ENCODE data around the gene DLG2.
A peak's percentile ranks its signal among the peaks of the same experiment; 100 is the strongest.

The DLG2 gene

DNA sequence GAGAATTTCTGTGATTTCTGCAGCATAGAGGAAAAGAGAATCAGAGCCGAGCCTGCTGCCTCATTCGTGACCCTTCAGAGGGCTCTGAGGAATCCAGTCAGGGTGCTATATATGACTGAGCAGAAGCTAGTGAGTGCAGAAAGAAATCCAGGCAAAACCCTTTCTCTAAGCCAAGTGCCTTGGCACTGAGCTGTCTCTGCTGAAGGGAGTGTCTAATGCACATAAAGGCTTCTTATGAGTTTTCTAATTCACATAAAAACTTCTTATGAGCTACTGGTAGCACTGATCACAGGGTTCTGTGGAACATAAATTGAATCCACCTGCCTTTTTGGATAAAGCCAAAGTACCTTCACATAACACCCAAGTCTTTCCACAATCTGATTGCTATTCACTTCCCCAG, 1555.3 kb downstream of the DLG2 start:
- Histone ChIP-seq H3K18ac (ENCODE audit: low read depth in 1 of 2, low read length in 2 of 2) (no peak overlapping the region), H2BK120ac (ENCODE audit: low read depth, low read length) (no peak overlapping the region), H3K4me2 (ENCODE audit: low read length, poor library complexity, severe bottlenecking) (no peak overlapping the region), H4K8ac (ENCODE audit: low read length) (no peak overlapping the region), H3K36me3 (ENCODE audit: control insufficient read depth in 1 of 2, insufficient read depth in 2 of 2, low read depth in 1 of 2, low read length in 2 of 2) (no peaks in the 10 kb centered on the region), H2BK12ac (ENCODE audit: low read length in 2 of 2) (no peak overlapping the region), H3K4me1 (ENCODE audit: control insufficient read depth, insufficient read depth, low read depth, low read length) (no peaks in the 10 kb centered on the region), H3K9me3 (ENCODE audit: control insufficient read depth, low read length) (no peaks in the 10 kb centered on the region), H2BK15ac (ENCODE audit: low read depth, poor library complexity, severe bottlenecking) (no peak overlapping the region), H3K23ac (ENCODE audit: low read length in 2 of 2) (no peak overlapping the region), H3K27me3 (ENCODE audit: control insufficient read depth in 1 of 2, insufficient read depth in 1 of 2, low read length in 2 of 2) (no peaks in the 10 kb centered on the region), H4K91ac (ENCODE audit: low read length) (no peak overlapping the region), H3K79me1 (replicated peaks; ENCODE audit: low read length, poor library complexity, severe bottlenecking) (no peaks in the 10 kb centered on the region), H3K27ac (ENCODE audit: low read length, poor library complexity, severe bottlenecking) (no peak overlapping the region), H2AFZ (ENCODE audit: low read depth, low read length) (no peak overlapping the region), H3K4ac (ENCODE audit: low read depth in 1 of 2, low read length in 2 of 2) (no peak overlapping the region), H3K9ac (ENCODE audit: low read length) (no peak overlapping the region), H2AK5ac (ENCODE audit: low read length, severe bottlenecking) (no peak overlapping the region), H3K4me3 (ENCODE audit: insufficient read depth in 1 of 2, low read depth in 1 of 2, low read length in 2 of 2) (no peak overlapping the region), H3K14ac (ENCODE audit: low read length in 2 of 2) (no peak overlapping the region), H2BK5ac (ENCODE audit: low read depth, low read length, poor library complexity, severe bottlenecking) (no peak overlapping the region)
- DNase-seq: no peak
- WGBS: 78% methylated on average over 2 of the region's 2 CpGs

GRCh38 chr11:84069048-84069447, 1558.1 kb downstream of the DLG2 start:
- H2BK15ac ChIP-seq (ENCODE audit: low read depth, poor library complexity, severe bottlenecking): no peak overlapping the region
- no peak overlapping the region for H2BK5ac ChIP-seq (ENCODE audit: low read depth, low read length, poor library complexity, severe bottlenecking)
- H3K4me1 ChIP-seq (ENCODE audit: control insufficient read depth, insufficient read depth, low read depth, low read length): no peaks in the 10 kb centered on the region
- no peak overlapping the region for H4K91ac ChIP-seq (ENCODE audit: low read length)
- H4K8ac ChIP-seq (ENCODE audit: low read length): no peak overlapping the region
- no peak overlapping the region for H3K14ac ChIP-seq (ENCODE audit: low read length in 2 of 2)
- 94% methylated on average over 1 of the region's 1 CpG for WGBS
- no peak overlapping the region for H2BK12ac ChIP-seq (ENCODE audit: low read length in 2 of 2)
- H3K18ac ChIP-seq (ENCODE audit: low read depth in 1 of 2, low read length in 2 of 2): no peak overlapping the region
- no peaks in the 10 kb centered on the region for H3K79me1 ChIP-seq (replicated peaks; ENCODE audit: low read length, poor library complexity, severe bottlenecking)
- H3K36me3 ChIP-seq (ENCODE audit: control insufficient read depth in 1 of 2, insufficient read depth in 2 of 2, low read depth in 1 of 2, low read length in 2 of 2): no peaks in the 10 kb centered on the region
- no peaks in the 10 kb centered on the region for H3K27me3 ChIP-seq (ENCODE audit: control insufficient read depth in 1 of 2, insufficient read depth in 1 of 2, low read length in 2 of 2)
- no peak overlapping the region for H3K4me3 ChIP-seq (ENCODE audit: insufficient read depth in 1 of 2, low read depth in 1 of 2, low read length in 2 of 2)
- H2AK5ac ChIP-seq (ENCODE audit: low read length, severe bottlenecking): no peak overlapping the region
- no peak overlapping the region for H3K27ac ChIP-seq (ENCODE audit: low read length, poor library complexity, severe bottlenecking)
- no peak overlapping the region for H3K23ac ChIP-seq (ENCODE audit: low read length in 2 of 2)
- no peak for DNase-seq
- no peaks in the 10 kb centered on the region for H3K9me3 ChIP-seq (ENCODE audit: control insufficient read depth, low read length)
- no peak overlapping the region for H3K4ac ChIP-seq (ENCODE audit: low read depth in 1 of 2, low read length in 2 of 2)
- H3K9ac ChIP-seq (ENCODE audit: low read length): no peak overlapping the region
- H2BK120ac ChIP-seq (ENCODE audit: low read depth, low read length): no peak overlapping the region
- H3K4me2 ChIP-seq (ENCODE audit: low read length, poor library complexity, severe bottlenecking): no peak overlapping the region
- H2AFZ ChIP-seq (ENCODE audit: low read depth, low read length): no peak overlapping the region

DNA sequence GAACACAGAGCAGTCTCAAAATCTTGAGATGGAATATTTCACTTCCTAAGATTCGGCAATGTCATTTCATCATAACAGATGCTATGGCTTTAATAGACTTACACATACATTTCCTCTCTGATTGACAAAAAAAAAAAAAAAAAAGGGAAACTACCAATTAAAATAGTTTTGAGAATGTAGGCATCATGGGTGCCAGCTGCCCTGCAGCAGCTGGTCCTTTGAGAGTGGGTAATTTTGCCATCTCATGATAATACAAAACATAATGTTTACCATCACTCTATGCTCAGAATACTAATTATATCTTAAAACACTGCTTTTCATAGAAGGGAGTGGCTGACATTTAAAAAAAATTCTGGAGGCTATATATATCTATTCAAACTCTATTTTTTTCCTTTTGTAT, 1565.4 kb downstream of the DLG2 start:
- H2BK12ac ChIP-seq (ENCODE audit: low read length in 2 of 2): no peak overlapping the region
- no peaks in the 10 kb centered on the region for H3K36me3 ChIP-seq (ENCODE audit: control insufficient read depth in 1 of 2, insufficient read depth in 2 of 2, low read depth in 1 of 2, low read length in 2 of 2)
- H3K27ac ChIP-seq (ENCODE audit: low read length, poor library complexity, severe bottlenecking): no peak overlapping the region
- H2AK5ac ChIP-seq (ENCODE audit: low read length, severe bottlenecking): no peak overlapping the region
- no peak overlapping the region for H3K4me3 ChIP-seq (ENCODE audit: insufficient read depth in 1 of 2, low read depth in 1 of 2, low read length in 2 of 2)
- WGBS: no CpG with 5 or more reads among the region's 1 CpG
- no peak overlapping the region for H2BK15ac ChIP-seq (ENCODE audit: low read depth, poor library complexity, severe bottlenecking)
- H2AFZ ChIP-seq (ENCODE audit: low read depth, low read length): no peak overlapping the region
- H2BK5ac ChIP-seq (ENCODE audit: low read depth, low read length, poor library complexity, severe bottlenecking): no peak overlapping the region
- no peak overlapping the region for H3K4me2 ChIP-seq (ENCODE audit: low read length, poor library complexity, severe bottlenecking)
- no peaks in the 10 kb centered on the region for H3K9me3 ChIP-seq (ENCODE audit: control insufficient read depth, low read length)
- H3K18ac ChIP-seq (ENCODE audit: low read depth in 1 of 2, low read length in 2 of 2): no peak overlapping the region
- no peak overlapping the region for H3K9ac ChIP-seq (ENCODE audit: low read length)
- no peak overlapping the region for H3K4ac ChIP-seq (ENCODE audit: low read depth in 1 of 2, low read length in 2 of 2)
- H3K4me1 ChIP-seq (ENCODE audit: control insufficient read depth, insufficient read depth, low read depth, low read length): no peaks in the 10 kb centered on the region
- no peak overlapping the region for H3K23ac ChIP-seq (ENCODE audit: low read length in 2 of 2)
- no peak for DNase-seq
- no peak overlapping the region for H2BK120ac ChIP-seq (ENCODE audit: low read depth, low read length)
- no peaks in the 10 kb centered on the region for H3K79me1 ChIP-seq (replicated peaks; ENCODE audit: low read length, poor library complexity, severe bottlenecking)
- no peak overlapping the region for H4K8ac ChIP-seq (ENCODE audit: low read length)
- H4K91ac ChIP-seq (ENCODE audit: low read length): no peak overlapping the region
- no peaks in the 10 kb centered on the region for H3K27me3 ChIP-seq (ENCODE audit: control insufficient read depth in 1 of 2, insufficient read depth in 1 of 2, low read length in 2 of 2)
- no peak overlapping the region for H3K14ac ChIP-seq (ENCODE audit: low read length in 2 of 2)

DNA sequence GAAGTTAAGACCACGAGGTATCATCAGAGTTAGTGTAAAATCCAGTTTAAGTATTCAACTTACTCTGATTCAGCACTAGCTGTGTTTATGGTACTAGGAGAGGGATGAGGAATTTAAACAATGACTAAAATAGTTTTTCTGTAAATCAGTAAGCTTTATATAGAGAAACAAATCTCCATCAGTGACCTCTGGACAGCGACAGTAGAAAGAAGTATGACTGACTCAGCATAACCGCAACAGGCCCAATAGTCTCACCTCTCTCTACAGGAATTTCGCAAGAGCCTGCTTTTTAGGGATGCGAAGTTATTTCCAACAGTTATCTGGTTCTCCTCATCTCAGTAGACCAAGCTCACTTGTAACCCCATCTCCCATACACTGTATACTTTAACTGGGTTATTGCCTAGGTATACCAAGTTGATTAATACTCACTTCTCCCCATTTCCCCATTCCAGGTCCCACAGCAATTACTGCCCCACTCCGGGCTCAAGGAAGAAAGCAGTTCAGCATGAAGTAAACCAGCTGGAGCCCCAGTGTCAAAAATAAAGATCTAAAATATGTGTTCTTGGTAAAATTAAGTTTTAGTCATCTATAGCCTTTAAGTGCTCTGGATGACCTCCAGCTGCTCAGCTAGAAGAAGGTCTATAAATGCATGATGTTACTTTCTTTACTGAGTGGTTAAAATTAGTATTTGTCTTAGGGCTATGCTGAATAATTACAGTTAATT, 1570.3 kb downstream of the DLG2 start:
- no peak overlapping the region for H2BK120ac ChIP-seq (ENCODE audit: low read depth, low read length)
- H2BK5ac ChIP-seq (ENCODE audit: low read depth, low read length, poor library complexity, severe bottlenecking): no peak overlapping the region
- H2BK12ac ChIP-seq (ENCODE audit: low read length in 2 of 2): no peak overlapping the region
- H3K4me3 ChIP-seq (ENCODE audit: insufficient read depth in 1 of 2, low read depth in 1 of 2, low read length in 2 of 2): no peak overlapping the region
- no peak overlapping the region for H3K14ac ChIP-seq (ENCODE audit: low read length in 2 of 2)
- no peaks in the 10 kb centered on the region for H3K4me1 ChIP-seq (ENCODE audit: control insufficient read depth, insufficient read depth, low read depth, low read length)
- no peak overlapping the region for H3K23ac ChIP-seq (ENCODE audit: low read length in 2 of 2)
- no peak overlapping the region for H4K8ac ChIP-seq (ENCODE audit: low read length)
- peak; percentile 18 for DNase-seq
- H2BK15ac ChIP-seq (ENCODE audit: low read depth, poor library complexity, severe bottlenecking): no peak overlapping the region
- H3K79me1 ChIP-seq (replicated peaks; ENCODE audit: low read length, poor library complexity, severe bottlenecking): no peaks in the 10 kb centered on the region
- H3K18ac ChIP-seq (ENCODE audit: low read depth in 1 of 2, low read length in 2 of 2): no peak overlapping the region
- WGBS: 82% methylated on average over 4 of the region's 6 CpGs
- no peaks in the 10 kb centered on the region for H3K9me3 ChIP-seq (ENCODE audit: control insufficient read depth, low read length)
- H4K91ac ChIP-seq (ENCODE audit: low read length): no peak overlapping the region
- no peak overlapping the region for H3K9ac ChIP-seq (ENCODE audit: low read length)
- no peaks in the 10 kb centered on the region for H3K27me3 ChIP-seq (ENCODE audit: control insufficient read depth in 1 of 2, insufficient read depth in 1 of 2, low read length in 2 of 2)
- no peak overlapping the region for H3K4me2 ChIP-seq (ENCODE audit: low read length, poor library complexity, severe bottlenecking)
- no peak overlapping the region for H3K4ac ChIP-seq (ENCODE audit: low read depth in 1 of 2, low read length in 2 of 2)
- H2AFZ ChIP-seq (ENCODE audit: low read depth, low read length): no peak overlapping the region
- no peak overlapping the region for H2AK5ac ChIP-seq (ENCODE audit: low read length, severe bottlenecking)
- H3K27ac ChIP-seq (ENCODE audit: low read length, poor library complexity, severe bottlenecking): no peak overlapping the region
- no peaks in the 10 kb centered on the region for H3K36me3 ChIP-seq (ENCODE audit: control insufficient read depth in 1 of 2, insufficient read depth in 2 of 2, low read depth in 1 of 2, low read length in 2 of 2)

Measured in mesenchymal stem cell (in vitro differentiated cells and primary cell).